Activated CD8-positive, alpha-beta memory T cell treated with anti-CD3 and anti-CD28 coated beads, Interleukin-2, amount 50 U/mL, for 24 hours (primary cell): Measurements from ENCODE around the gene PNPLA8.
"Not testable (repeated sequence)": the region's sequence is repeated elsewhere in the genome, so short reads cannot be mapped to it uniquely, and the experiment has no call there.

Source experiments
- DNase-seq: peaks from one replicate; pipeline ENCODE4 v3.0.0-alpha.2; 2020; ENCODE audit errors: extremely low read depth

The PNPLA8 gene

DNA sequence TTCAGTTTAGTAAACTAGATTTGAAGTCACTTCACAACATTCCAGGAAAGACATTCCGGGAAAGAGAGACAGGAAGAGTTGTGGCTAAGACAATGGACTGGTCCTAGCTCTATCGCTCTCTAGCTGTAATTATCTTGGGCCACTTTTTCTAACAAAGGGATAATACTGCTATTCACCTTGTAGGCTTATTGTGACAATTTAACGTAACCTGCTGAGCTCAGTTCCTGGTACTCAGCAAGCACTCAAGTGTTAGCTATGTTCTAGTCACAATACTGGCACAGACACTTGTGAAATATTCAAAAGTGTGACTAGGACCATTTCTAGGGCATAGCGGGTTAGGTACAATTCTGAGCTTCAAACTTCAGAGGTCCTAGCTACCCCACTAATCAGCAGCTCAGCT, 57.7 kb downstream of the PNPLA8 start:
- no peak for DNase-seq

DNA sequence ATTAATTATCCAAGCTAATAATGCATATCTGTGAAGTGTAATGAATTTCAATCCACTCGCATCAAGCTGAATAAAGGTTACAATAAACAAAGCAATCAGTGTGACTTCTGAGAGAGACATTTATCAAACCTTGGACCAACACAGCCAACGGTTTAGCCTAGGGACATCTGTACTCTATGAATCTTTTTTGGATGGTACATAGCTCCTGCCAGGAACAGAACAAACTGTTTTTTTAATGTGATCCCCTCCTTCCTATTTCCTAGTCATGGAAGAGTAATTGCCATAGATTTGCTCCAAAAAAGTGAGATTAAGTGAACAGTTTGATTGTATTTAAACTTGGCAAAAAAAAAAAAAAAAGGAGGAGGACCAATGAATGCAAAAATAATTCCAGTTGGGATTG, 58.5 kb downstream of the PNPLA8 start:
- DNase-seq, result no peak

DNA sequence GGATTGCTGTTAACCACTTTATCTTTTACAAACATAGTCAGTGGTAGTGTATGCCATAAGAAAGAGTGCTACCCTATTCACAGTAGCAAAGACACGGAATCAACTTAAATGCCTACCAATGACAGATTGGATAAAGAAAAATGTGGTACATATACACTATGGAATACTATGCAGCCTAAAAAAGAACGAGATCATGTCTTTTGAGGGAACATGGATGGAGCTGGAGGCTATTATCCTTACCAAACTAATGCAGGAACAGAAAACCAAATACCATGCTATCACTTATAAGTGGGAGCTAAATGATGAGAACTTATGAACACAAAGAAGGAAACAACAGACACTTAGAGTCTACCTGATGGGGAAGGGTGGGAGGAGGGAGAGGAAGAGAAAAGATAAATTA, 59.6 kb downstream of the PNPLA8 start:
- DNase-seq, result not testable (repeated sequence)

DNA sequence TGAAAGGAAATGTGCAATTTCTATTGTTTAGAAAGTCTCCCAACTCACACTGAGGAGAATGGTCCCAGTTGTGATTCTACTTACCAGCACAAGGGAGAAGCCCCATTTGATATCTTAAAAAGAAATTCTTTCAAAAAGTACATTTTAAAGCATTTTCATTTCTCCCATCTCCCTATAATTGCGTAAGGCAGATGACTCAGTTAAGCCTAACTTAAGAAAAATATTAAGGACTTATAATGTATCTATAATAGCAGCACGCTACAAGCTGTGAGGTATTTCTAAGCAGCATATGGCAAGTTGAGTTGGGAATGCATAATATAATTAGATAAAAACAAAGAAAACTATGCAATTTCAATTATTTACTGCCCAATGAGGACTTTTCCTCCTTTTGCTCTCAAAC, 61.2 kb downstream of the PNPLA8 start:
- no peak for DNase-seq

DNA sequence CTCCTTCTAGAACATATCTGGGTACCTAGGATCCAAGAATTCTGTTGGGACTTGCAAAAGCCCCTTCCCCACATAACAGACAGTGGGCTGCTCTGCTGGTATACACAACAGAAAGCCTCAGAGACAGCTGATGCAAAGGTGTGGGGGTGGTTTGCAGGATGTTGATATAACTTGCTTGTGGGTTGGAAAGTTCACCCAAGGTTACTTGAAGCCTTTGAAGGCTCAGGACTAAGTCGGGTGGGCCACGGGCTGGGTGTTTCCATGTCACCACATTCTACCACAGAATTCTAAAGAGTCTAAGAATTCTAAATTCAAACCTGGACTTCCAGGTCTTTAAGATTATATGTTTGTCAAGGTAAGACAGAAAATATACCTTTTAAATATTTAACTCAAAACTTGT, 62.3 kb downstream of the PNPLA8 start:
- DNase-seq, result no peak

DNA sequence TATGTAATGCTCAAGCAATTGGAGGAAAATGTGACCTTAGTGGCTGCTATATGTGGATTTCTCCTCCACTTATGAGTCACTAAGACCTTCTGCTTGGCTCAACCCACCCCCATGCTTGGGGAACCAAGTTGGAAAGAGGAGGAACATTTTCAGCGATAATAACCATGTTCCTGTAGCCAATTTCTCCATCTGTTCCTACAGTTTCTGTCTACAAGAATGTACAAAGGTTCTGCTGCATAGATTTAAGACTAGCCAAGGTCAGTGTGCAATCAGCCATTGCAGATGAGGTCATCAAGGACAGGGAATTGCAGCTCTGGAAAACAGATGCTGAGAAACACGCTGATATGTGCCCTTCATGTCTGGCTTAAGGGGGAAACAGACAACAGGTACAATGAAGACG, 64.1 kb downstream of the PNPLA8 start:
- no peak for DNase-seq

DNA sequence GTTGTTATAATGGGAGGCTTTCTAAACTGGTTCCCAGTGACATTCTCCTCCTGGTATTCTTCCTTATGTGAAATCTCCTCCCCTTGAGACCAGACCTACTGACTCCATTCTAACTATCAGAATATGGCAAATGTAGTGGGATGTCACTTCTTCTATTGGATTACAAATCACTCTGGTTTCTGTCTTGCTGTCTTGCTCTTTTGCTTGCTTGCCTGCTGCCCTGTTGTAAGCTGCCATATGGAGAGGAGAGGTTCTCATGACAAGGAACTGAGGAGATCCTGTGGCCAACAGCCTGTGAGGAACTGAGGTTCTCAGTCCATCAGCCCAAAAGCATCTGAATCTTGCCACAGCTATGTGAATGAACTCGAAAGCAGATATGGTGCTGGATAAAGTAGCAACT, 65.0 kb downstream of the PNPLA8 start:
- DNase-seq, result no peak

DNA sequence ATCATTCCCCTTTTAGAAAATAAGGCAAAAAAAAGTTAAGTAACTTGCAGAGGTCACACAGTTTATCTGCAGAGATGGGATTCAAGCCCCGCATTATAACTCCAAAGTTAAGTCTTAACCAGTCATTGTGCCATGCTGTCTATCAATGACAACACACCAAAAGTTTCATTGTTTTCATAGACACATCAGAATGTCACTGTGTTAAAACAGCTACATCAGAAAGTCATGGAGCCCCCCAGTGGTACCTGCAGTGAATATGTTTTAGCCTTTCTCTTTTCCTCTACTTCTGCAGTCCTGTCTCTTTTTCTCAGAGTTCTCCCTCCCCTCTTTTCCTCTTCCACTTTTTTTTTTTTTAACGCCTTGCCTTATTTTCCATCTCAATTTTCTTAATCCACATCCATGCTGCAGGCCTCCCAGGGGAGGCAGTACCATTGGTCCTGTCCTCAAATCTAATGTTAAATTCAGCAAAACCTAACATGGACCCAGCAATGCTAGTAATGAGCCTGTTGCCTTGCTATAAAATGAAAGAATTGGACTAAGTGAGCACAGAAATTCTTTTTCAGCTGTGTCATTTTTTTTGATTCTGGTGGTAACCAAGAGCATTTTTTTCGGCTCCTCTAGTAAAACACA, 65.9 kb downstream of the PNPLA8 start:
- no peak for DNase-seq

DNA sequence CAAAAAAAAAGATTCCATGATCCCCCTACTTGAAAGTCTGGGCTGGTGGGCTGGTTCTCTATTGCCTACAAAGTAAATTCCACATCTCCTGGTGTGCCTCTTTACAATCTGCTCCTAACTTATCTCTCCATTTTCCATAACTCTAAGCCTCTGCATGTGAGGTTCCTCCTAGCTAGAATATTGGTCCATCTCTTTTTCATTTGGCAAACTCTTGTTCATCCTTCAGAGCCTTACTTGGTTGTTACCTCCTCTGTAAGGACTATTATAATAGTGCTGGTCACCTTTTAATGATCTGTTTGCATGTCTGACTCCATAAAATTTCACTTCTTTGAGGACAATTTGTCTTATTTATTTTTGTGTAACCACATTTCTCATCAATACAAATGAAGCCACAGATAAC, 68.1 kb downstream of the PNPLA8 start:
- DNase-seq, result no peak

DNA sequence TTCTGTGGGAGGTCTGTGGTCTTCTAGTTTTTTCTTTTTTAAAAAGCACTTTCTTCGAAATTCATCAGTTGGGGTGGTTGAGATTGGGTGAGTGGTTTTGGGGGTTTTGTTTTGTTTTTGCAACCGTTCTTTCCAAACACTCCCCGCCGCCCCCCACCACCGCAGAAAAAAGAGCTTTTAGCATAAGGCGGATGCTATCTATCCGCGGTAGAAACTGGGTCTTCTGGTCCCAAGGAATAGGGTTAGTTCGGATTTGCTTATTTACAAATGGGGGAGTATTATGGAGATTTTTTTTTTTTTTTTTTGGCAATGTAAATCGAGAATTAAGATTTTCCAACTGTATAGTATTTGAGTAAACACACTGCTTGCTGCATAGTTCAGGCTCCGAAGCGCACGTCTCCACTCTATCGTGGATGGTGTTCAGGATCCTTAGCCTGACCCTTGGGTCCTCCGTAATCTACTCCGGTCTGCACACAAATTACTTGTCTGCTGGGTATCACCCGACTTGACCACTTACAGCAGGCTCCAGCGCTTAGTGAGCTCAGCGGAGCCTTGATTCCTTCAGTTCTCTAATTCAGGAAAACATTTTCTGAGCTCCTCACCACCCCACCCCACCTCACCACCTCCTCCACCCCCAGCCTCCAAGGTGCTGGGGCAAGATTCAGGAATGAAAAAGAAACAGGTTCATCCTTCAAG, 68.9 kb downstream of the PNPLA8 start:
- no peak for DNase-seq

DNA sequence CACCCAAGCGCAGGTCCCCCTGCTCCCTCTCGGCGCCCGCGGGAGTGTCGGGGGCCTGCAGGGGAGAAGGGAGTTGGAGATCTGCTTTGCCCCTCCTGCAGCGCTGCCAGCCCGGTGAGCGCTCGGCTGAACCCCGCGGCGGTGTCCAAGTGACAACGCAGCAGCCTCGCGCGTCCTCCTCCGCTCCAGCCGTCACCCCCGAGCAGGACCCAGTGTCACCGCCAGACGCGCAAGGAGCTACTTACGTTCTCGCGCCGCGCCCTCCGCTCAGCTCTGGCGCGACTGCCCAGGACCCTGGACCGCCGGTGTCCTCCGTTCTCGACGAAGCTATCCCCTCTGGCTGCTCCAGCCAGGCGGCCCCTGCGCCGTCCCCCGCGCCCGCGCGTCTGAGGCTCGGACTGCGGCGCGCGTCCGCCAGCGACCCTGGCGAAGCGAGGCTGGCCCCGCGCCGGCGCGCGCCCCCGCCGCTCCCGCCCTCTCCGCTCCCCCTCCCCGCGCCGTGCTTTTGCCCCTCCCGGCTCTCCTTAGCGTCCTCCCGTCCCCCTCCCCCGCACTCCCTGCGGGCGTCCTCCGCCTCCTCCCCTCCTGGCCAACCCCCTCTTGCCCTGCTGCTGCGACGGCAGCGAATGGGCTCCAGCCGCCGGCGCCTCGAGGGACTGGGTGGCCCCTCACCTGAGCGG, 69.8 kb downstream of the PNPLA8 start, which contains the start of gene NRCAM:
TSS of gene NRCAM (minus strand) at position 439 of the 680 bp plus-strand sequence. CDS start 216,372 bp downstream, outside the sequence.
- no peak for DNase-seq

DNA sequence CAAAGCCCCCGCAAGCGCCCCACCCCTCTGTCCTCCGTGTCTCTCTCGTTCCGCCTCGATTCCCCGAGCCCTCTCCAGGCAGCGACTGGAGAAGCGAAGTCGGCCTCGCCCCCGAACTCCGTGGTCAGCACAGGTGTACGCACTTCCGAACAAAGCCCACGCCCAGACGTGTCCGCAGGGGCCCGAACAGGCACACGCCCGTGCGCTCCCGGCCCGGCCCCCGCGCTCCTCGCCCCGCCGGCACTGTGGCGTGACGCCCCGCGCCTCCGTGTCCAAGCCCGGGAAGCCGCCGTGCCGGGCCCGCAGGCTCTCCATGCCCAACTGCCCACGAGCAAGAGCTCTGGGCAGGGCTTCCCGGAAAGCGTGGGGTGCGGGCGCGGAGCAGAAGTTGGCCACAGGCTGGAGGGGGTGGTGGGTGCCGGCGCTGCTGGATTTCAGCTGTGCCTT, 70.4 kb downstream of the PNPLA8 start:
- DNase-seq, result no peak

DNA sequence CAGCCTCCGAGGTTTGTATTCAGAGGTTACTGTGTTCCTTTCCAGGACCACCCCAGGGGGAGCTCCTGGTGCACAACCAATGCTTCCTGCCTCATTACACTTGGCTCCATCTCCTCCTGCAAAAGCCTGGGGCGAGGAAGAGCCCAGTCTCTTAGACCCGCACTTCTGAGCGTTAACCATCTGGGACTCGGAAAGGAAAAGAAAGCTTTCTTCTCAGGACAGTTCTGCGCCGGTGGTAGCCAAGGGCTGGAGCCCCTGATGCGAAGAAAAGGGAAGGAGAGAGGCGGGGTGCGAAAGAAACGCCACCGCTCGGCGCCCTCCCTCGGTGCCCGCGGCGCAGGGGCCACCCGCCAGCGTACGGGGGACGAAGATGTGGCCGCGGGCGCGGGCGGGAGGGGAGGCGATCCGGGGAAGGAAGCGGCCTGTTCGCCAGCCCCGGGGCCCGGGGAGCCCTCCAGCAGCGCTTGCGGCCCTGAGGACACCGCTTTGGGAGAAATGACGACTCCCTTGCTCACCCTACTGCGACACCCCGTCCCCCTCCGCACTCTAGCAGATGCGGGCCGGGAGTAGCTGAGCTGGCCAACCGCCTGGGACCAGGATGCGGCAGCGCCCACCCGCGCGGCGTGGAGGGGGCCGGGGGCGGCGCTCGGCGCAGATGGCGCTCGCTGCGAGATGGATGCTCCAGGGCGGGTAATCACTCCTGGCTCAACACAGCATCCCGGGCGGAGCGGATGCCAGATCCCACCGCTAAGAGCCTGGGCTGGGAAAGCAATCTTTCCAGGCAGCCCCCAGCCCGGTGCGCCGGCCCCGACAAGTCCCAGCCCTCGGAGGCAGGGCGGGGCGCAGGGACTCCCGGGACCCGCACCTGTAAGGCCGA, 71.0 kb downstream of the PNPLA8 start:
- no peak for DNase-seq

DNA sequence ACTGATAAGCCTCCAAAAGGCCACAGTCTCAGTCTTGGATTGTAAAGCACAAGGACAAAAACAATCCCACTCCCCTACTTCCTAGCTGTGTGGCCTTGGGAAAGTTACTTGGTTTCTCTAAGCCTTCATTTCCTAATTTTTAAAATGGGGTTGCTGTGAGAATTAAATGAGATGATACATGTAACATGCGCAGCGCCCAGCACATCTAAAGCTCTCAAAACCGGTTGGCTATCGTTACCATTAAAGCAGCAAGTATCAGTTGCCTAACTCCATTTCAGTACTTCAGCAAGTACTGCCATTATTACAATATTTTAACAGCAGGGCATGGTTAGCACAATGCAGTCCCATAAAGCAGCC, 71.6 kb downstream of the PNPLA8 start:
- no peak for DNase-seq

DNA sequence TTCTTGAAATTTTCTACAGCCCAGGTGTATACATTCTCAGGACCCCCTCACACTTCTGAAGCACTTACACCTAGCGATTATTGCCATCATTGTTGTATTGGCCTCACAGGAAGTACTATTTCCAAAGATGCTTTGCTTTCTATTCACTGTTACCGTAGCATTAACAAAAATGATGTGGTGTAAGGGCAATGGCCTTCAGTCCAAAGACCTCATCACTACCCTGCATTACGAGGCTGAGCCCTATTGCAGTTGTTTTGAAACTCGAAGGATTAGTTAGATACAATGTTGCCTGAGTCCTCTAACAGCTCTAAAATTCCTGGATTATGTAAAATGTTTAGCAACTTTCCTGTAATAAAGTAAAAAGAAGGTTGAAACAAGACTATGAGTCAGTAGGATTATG, 72.6 kb downstream of the PNPLA8 start:
- no peak for DNase-seq

DNA sequence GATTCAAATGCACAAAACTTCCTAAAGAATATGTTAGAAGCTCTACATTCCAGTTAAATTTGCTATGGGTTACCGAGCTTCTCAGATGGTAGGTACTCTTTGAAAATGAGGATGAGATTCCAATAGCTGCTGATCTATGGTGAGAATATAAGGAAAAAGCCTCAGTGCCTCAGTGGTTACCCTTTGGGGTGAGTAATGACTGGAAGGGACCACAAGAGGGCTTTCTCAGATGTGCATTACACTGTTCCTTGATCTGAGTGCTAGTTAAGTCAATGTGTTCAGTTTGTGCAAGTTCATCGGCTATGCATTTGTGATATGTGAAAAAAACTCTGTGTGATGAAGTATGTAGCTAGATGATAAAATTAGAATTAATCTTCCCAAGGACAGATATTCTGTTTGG, 73.2 kb downstream of the PNPLA8 start:
- no peak for DNase-seq

DNA sequence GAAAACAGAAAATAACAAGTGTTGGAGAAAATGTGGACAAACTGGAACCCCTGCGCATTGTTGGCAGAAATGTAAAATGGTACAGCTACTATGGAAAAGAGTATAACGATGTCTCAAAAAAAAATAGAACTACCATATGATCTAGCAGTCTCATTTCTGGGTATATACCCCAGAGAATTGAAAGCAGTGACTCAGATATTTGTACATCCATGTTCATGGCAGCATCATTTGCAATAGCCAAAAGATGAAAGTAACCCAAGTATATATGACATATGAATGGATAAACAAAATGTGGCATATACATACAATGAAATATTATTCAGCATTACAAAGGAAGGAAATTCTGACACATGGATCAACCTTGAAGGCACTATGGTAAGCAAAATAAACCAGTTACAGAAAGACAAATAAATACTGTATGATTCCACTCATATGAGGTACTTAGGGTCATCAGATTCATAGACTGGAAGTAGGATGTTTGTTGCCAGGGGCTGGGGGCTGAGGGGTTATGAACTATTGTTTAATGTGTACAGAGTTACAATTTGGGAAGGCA, 74.6 kb downstream of the PNPLA8 start:
- no peak for DNase-seq

DNA sequence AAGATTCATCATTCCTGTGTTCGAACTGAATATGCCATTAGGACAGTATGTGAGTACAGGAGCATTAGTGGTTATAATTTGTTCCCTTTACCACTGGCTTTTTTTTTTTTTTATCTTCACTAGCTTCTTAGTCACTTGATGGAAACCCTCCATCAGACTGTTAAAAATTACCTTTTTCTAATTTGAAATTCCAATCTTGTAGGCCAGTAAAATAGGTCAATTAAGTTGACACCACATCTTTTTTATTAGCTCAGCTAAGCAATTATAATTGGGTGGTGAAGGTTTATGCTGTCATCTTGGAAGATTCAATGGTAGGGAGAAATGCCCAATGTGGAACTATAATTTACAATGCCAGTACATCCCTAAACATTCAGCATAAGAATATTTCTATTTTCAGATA, 75.8 kb downstream of the PNPLA8 start:
- no peak for DNase-seq

DNA sequence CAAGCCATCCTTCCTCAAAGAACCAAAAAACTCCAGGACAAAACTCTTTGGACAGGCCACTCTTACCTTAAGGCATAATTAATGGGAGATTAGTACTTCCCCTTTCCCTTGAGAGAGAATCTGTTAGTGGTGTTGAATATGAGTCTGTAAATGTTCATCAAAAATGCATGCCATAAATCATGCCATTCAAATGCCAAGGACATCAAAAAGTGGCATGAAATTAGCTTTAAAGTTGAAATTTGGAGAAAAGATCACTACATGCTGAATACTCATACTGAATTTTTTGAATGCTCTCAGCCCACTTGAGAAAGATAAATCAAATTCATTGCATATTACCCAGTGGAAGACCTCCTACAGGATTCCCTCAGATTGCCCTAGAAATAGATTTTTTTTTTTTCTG, 76.4 kb downstream of the PNPLA8 start:
- DNase-seq, result no peak

DNA sequence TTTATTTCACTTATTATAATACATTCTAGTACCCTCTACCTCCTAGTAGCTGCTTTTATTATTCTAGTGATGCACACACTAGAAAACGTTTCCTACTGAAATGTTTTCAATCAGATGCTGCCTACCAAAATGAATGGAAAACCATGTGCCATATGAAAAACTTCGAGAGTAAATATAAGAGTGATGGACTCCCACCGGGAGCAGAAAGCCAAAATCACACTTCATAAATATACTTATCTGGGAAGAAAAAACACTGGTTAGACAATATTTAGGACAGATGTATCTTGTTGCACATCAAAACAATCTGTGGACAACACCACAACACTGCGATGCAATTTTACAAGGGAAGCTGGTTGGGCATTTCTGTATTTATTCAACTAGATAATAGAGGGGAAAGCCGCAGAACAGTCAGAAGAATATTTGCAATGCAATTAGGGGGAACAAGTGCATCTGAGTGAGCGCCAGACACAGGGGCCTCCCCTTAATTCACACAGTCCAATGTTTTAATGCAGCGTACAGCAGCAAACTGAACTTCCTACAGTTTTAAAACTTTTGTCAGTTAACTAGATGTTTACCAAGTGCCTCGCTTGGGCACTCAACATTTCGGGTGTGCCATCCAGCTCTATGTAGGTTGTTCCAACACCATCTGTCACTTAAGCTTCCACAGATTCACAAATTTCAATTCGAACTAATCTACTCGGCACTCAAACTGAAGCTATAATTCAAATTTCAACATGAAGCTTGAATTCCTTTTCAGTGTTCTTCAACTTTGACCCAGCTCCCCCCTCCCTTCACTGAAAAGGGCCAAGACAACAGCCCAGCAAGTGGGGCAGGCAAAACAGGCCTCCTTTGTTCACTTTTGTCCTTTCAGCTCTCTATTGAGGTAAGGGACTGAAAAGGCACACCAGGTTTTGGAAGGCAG, 77.1 kb downstream of the PNPLA8 start:
- DNase-seq, result no peak
